Panc1 (cell line): ENCODE results near the gene ATP5PB. TPM values are rescaled to one million over a fixed set of nuclear protein-coding genes. Genes with fewer than 3 reads are reported as not detected.

Experiments used
- ATAC-seq: fragments of 200-7000 bp; cut with Tn5 transposase; 2 replicates; pipeline ENCODE4 v1.9.1; 2020; ENCODE audit warnings: mild to moderate bottlenecking, moderate library complexity
- BruUV-seq: library from RNA; stranded (reverse); fragments of 400-500 nt; replicated peaks from 2 replicates; lab custom pipeline; 2021; lab: Mats Ljungman, UMichigan
- CTCF ChIA-PET: fragments of 300-600 bp; sonication (Branson Sonifier 250); formaldehyde crosslinking; loops from one replicate; lab custom pipeline; 2022; ENCODE audit warnings: antibody characterized with exemption; lab: Charles Lee
- POLR2A ChIA-PET: fragments of 300-600 bp; sonication (Branson Sonifier 250); formaldehyde crosslinking; loops from one replicate; lab custom pipeline; 2022; ENCODE audit warnings: antibody characterized with exemption; lab: Charles Lee
- DNase-seq: peaks from one replicate; pipeline ENCODE4 v3.0.0-alpha.2; 2010; ENCODE audit warnings: low read depth, low spot score
- H3K27ac ChIP-seq: 2 replicates; pipeline ENCODE4 v1.5.1; 2011; ENCODE audit warnings: mild to moderate bottlenecking, low read length, inconsistent platforms
- H3K27me3 ChIP-seq: fragments of 200-500 bp; sonication (Bioruptor generic); 2 replicates; pipeline ENCODE4 v1.6.0; 2014; ENCODE audit warnings: low read length, inconsistent platforms; ENCODE audit not compliant: control insufficient read depth, insufficient read depth
- H3K36me3 ChIP-seq: fragments of 200-500 bp; sonication (Bioruptor generic); 2 replicates; pipeline ENCODE4 v1.5.1; 2014; ENCODE audit warnings: inconsistent platforms, mild to moderate bottlenecking, low read length, moderate library complexity; ENCODE audit not compliant: control insufficient read depth, insufficient read depth
- H3K4me1 ChIP-seq: 2 replicates; pipeline ENCODE4 v1.5.1; 2011; ENCODE audit warnings: inconsistent platforms, mild to moderate bottlenecking, low read length, moderate library complexity; ENCODE audit not compliant: control insufficient read depth, insufficient read depth
- H3K4me3 ChIP-seq, 2 experiments: 2 replicates each; pipeline ENCODE4 v1.5.1; 2011 to 2012; ENCODE audit warnings: low read depth in 2 of 2, low read length in 2 of 2, mild to moderate bottlenecking in 2 of 2, inconsistent platforms in 1 of 2, moderate library complexity in 1 of 2
- H3K9me3 ChIP-seq: fragments of 200-500 bp; sonication (Bioruptor generic); 2 replicates; pipeline ENCODE4 v1.5.1; 2014; ENCODE audit warnings: low read depth, mild to moderate bottlenecking, inconsistent platforms, low read length, moderate library complexity; ENCODE audit not compliant: control insufficient read depth, insufficient read depth
- CTCF ChIP-seq: fragments of 450-650 bp; IDR thresholded peaks from 2 replicates; pipeline ENCODE4 v1.5.1; 2017; ENCODE audit warnings: mild to moderate bottlenecking
- POLR2AphosphoS5 ChIP-seq: IDR thresholded peaks from 2 replicates; pipeline ENCODE4 v1.6.1; 2012; ENCODE audit warnings: mild to moderate bottlenecking, low read depth, low read length, moderate library complexity
- REST ChIP-seq, 2 experiments: IDR thresholded peaks; 2 replicates each; pipeline ENCODE4 v1.6.1; 2011 to 2012; ENCODE audit warnings: low read depth in 2 of 2, control low read depth in 1 of 2, low read length in 1 of 2, mild to moderate bottlenecking in 1 of 2, moderate library complexity in 1 of 2; ENCODE audit not compliant: insufficient read depth in 1 of 2
- SIN3A ChIP-seq: IDR thresholded peaks from 2 replicates; pipeline ENCODE4 v1.6.1; 2012; ENCODE audit warnings: low read depth, mild to moderate bottlenecking, low read length, moderate library complexity, borderline replicate concordance; ENCODE audit not compliant: insufficient read depth
- TCF7L2 ChIP-seq: IDR thresholded peaks from 2 replicates; pipeline ENCODE4 v1.6.1; 2011; ENCODE audit warnings: mild to moderate bottlenecking, low read depth, low read length, inconsistent platforms
- in situ Hi-C: cut with HindIII; loops from 2 replicates; pipeline ENCODE4 v1.10.0; 2016; ENCODE audit warnings: low sequenced_read_pairs, low pct_unique_long_range_greater_than_20kb
- intact Hi-C: fragments of 100-400 bp; cut with micrococcal nuclease; formaldehyde crosslinking; loops from one replicate; pipeline ENCODE4 v1.10.0; 2022; ENCODE audit not compliant: unreplicated experiment
- total RNA-seq: library from RNA; stranded (reverse); gene quantifications from one replicate; pipeline ENCODE4 v1.2.1, GENCODE V29; 2021; ENCODE audit not compliant: unreplicated experiment

ATP5PB gene
- total RNA-seq, 1 experiment from 2014 or later = 178 TPM

- Histone ChIP-seq H3K4me1 (no peaks in the 10 kb centered on the region; the same call in 1 of the 2 replicates), H3K27me3 (peaks cover 2% of the 10 kb centered on the region; the same call in 1 of the 2 replicates), H3K9me3 (no peaks in the 10 kb centered on the region), H3K4me3 (no peak overlapping the region), H3K27ac (no peak overlapping the region), H3K36me3 (no peaks in the 10 kb centered on the region)
- intact Hi-C loops = no loop called here
- TF ChIP-seq REST (IDR thresholded peaks at IDR 0.05; ENCODE audit: insufficient read depth in 1 of 2, low read depth in 2 of 2, low read length in 1 of 2) (no peak), POLR2AphosphoS5 (no peak), CTCF (no peak), TCF7L2 (no peak), SIN3A (no peak)
- ChIA-PET CTCF (no interaction called here), POLR2A (no interaction called here)
- DNase-seq = no peak
- no TSS peak for BruUV-seq
- in situ Hi-C loops = no loop called here
- no peak for ATAC-seq
Observed at GRCh38 chr1:111402083-111402482, 47.2 kb upstream of the ATP5PB start.

- no peaks in the 10 kb centered on the region; the same call in 1 of the 2 replicates for H3K4me1 ChIP-seq
- POLR2A ChIA-PET = no interaction called here
- no TSS peak for BruUV-seq
- in situ Hi-C loops (no loop called here), intact Hi-C loops (no loop called here)
- no peak overlapping the region for H3K27ac ChIP-seq
- no peak overlapping the region for H3K4me3 ChIP-seq
- no peak for DNase-seq
- ATAC-seq = no peak
- CTCF ChIA-PET = interaction anchor here (0.6 kb wide), 1 partner anchor 8 kb away, joined by 4 read pairs; no protein-coding TSS in a partner anchor
- H3K9me3 ChIP-seq = no peaks in the 10 kb centered on the region
- TF ChIP-seq POLR2AphosphoS5 = no peak
- TF ChIP-seq SIN3A = no peak
- TF ChIP-seq CTCF = no peak
- TF ChIP-seq TCF7L2 = no peak
- TF ChIP-seq REST (IDR thresholded peaks at IDR 0.05; ENCODE audit: insufficient read depth in 1 of 2, low read depth in 2 of 2, low read length in 1 of 2) = no peak
- peaks cover 5% of the 10 kb centered on the region; the same call in 1 of the 2 replicates for H3K27me3 ChIP-seq
- no peaks in the 10 kb centered on the region for H3K36me3 ChIP-seq
Observed at GRCh38 chr1:111404588-111404987, 44.7 kb upstream of the ATP5PB start.
